SK-N-SH treated with all-trans-retinoic acid at 6 μM for 48 hours (cell line): Measurements from ENCODE around the gene TNFSF11.

Experiments used
- ATAC-seq: fragments of 200-7000 bp; cut with Tn5 transposase; 3 replicates; pipeline ENCODE4 v1.9.1; 2020; ENCODE audit warnings: mild to moderate bottlenecking, moderate library complexity
- ARNTL ChIP-seq: fragments of 450-650 bp; formaldehyde crosslinking; IDR thresholded peaks from 2 replicates; pipeline ENCODE4 v1.5.0; 2020; ENCODE audit warnings: low read depth, mild to moderate bottlenecking, moderate library complexity, borderline replicate concordance
- BACH2 ChIP-seq: fragments of 250-450 bp; sonication (Bioruptor Pico); IDR thresholded peaks from 2 replicates; pipeline ENCODE4 v1.9.0; 2021; ENCODE audit warnings: mild to moderate bottlenecking, borderline replicate concordance
- CREB5 ChIP-seq: fragments of 250-450 bp; sonication (Bioruptor Pico); IDR thresholded peaks from 2 replicates; pipeline ENCODE4 v1.5.1; 2020; ENCODE audit warnings: low read depth, mild to moderate bottlenecking, moderate library complexity
- CSDC2 ChIP-seq: fragments of 250-450 bp; sonication (Bioruptor Pico); IDR thresholded peaks from 2 replicates; pipeline ENCODE4 v1.5.0; 2020; ENCODE audit warnings: mild to moderate bottlenecking, moderate library complexity
- ESRRG ChIP-seq: fragments of 250-450 bp; sonication (Bioruptor Pico); IDR thresholded peaks from 2 replicates; pipeline ENCODE4 v1.6.1; 2021; ENCODE audit warnings: mild to moderate bottlenecking
- GLIS3 ChIP-seq: fragments of 250-450 bp; sonication (Bioruptor Pico); IDR thresholded peaks from 2 replicates; pipeline ENCODE4 v1.5.0; 2020; ENCODE audit warnings: mild to moderate bottlenecking, moderate library complexity
- ISL1 ChIP-seq: fragments of 250-450 bp; sonication (Bioruptor Pico); IDR thresholded peaks from 2 replicates; pipeline ENCODE4 v2.1.2; 2022; ENCODE audit warnings: mild to moderate bottlenecking, moderate library complexity
- PATZ1 ChIP-seq: fragments of 250-450 bp; sonication (Bioruptor Pico); IDR thresholded peaks from 2 replicates; pipeline ENCODE4 v1.8.0; 2020; ENCODE audit warnings: mild to moderate bottlenecking, moderate library complexity, borderline replicate concordance
- POU6F1 ChIP-seq: fragments of 250-450 bp; sonication (Bioruptor Pico); IDR thresholded peaks from 2 replicates; pipeline ENCODE4 v1.8.0; 2021; ENCODE audit warnings: low read depth, mild to moderate bottlenecking, moderate library complexity, borderline replicate concordance
- PPARA ChIP-seq: fragments of 250-450 bp; sonication (Bioruptor Pico); IDR thresholded peaks from 2 replicates; pipeline ENCODE4 v1.5.0; 2020; ENCODE audit warnings: mild to moderate bottlenecking, borderline replicate concordance
- SNAI2 ChIP-seq: fragments of 250-450 bp; sonication (Bioruptor Pico); IDR thresholded peaks from 2 replicates; pipeline ENCODE4 v1.5.0; 2020; ENCODE audit warnings: mild to moderate bottlenecking, moderate library complexity
- TCF4 ChIP-seq: fragments of 250-450 bp; sonication (Bioruptor Pico); IDR thresholded peaks from 2 replicates; pipeline ENCODE4 v1.8.0; 2021; ENCODE audit warnings: mild to moderate bottlenecking, moderate library complexity, borderline replicate concordance
- TSHZ2 ChIP-seq: fragments of 250-450 bp; sonication (Bioruptor Pico); IDR thresholded peaks from 2 replicates; pipeline ENCODE4 v1.5.0; 2020; ENCODE audit warnings: mild to moderate bottlenecking, moderate library complexity
- ZFP3 ChIP-seq: fragments of 250-450 bp; sonication (Bioruptor Pico); IDR thresholded peaks from 2 replicates; pipeline ENCODE4 v1.5.0; 2020; ENCODE audit warnings: mild to moderate bottlenecking, moderate library complexity
- ZFP30 ChIP-seq: fragments of 450-650 bp; formaldehyde crosslinking; IDR thresholded peaks from 2 replicates; pipeline ENCODE4 v1.5.0; 2022; ENCODE audit warnings: mild to moderate bottlenecking, moderate library complexity
- ZNF565 ChIP-seq: fragments of 450-650 bp; formaldehyde crosslinking; conservative IDR thresholded peaks from 2 replicates; pipeline ENCODE4 v1.5.0; 2020; ENCODE audit warnings: low read depth, mild to moderate bottlenecking, moderate library complexity
- ZNF70 ChIP-seq: fragments of 450-650 bp; formaldehyde crosslinking; IDR thresholded peaks from 2 replicates; pipeline ENCODE4 v1.5.0; 2020; ENCODE audit warnings: mild to moderate bottlenecking, moderate library complexity
- ZNF8 ChIP-seq: fragments of 450-650 bp; formaldehyde crosslinking; IDR thresholded peaks from 2 replicates; pipeline ENCODE4 v1.5.0; 2020; ENCODE audit warnings: mild to moderate bottlenecking, moderate library complexity

TNFSF11 gene

GRCh38 chr13:42574011-42574410, at the start of gene TNFSF11:
Gene TNFSF11, plus strand, starts transcription at chr13:42574152. Its CDS starts 152 bp downstream, at chr13:42574304.
- TF ChIP-seq CREB5 (CRISPR knock-in tag) = no peak
- ATAC-seq = no peak

GRCh38 chr13:42524487-42525034, 49.4 kb upstream of the TNFSF11 start:
- no peak for ATAC-seq
- no peak for TF ChIP-seq ZFP30 (CRISPR knock-in tag)
- TF ChIP-seq ZNF565 (CRISPR knock-in tag) = no peak
- no peak for TF ChIP-seq ISL1 (CRISPR knock-in tag)
- TF ChIP-seq GLIS3 (CRISPR knock-in tag) = no peak
- TF ChIP-seq ESRRG (CRISPR knock-in tag) = no peak
- TF ChIP-seq BACH2 (CRISPR knock-in tag) = no peak
- no peak for TF ChIP-seq CREB5 (CRISPR knock-in tag)
- no peak for TF ChIP-seq SNAI2 (CRISPR knock-in tag)
- no peak for TF ChIP-seq TSHZ2 (CRISPR knock-in tag)
- TF ChIP-seq, all 23 proteins: peak for 0

GRCh38 chr13:42525035-42525504, 48.9 kb upstream of the TNFSF11 start:
- ATAC-seq = no peak

More at GRCh38 chr13:42525035-42525504, 48.9 kb upstream of the TNFSF11 start:
- TF ChIP-seq ARNTL (CRISPR knock-in tag) = no peak
- TF ChIP-seq ZNF70 (CRISPR knock-in tag) = no peak
- TF ChIP-seq POU6F1 (CRISPR knock-in tag) = no peak
- no peak for TF ChIP-seq ZFP3 (CRISPR knock-in tag)
- TF ChIP-seq ESRRG (CRISPR knock-in tag) = no peak
- no peak for TF ChIP-seq PPARA (CRISPR knock-in tag)
- TF ChIP-seq CREB5 (CRISPR knock-in tag) = no peak
- no peak for TF ChIP-seq TCF4 (CRISPR knock-in tag)
- no peak for TF ChIP-seq ZNF8 (CRISPR knock-in tag)
- no peak for TF ChIP-seq BACH2 (CRISPR knock-in tag)
- TF ChIP-seq CSDC2 = no peak
- TF ChIP-seq PATZ1 (CRISPR knock-in tag) = no peak
